Measurements from ENCODE around the gene NHLRC1.
A peak's percentile ranks its signal among the peaks of the same experiment; 100 is the strongest.

NHLRC1 gene

DNA sequence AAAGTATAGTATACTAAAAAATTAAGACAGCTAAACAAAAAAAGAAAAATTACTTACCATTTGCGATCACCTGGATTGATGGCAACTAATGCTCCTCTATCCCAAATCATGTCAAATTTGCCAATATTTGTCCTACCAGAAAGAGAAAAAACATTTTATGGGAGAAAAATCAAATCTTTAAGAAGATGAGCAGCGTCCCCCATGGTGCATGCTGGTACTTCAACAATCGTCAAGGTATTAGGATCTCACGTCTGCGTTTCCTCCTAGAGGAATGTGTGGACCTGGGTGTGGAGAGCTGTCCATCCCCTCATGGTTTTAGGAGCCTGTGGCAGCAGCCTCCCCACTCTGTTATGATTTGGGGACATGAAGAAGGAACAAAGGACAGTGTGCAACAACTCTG is 16.4 kb upstream of the NHLRC1 start:
- DNase-seq = no peak

DNA sequence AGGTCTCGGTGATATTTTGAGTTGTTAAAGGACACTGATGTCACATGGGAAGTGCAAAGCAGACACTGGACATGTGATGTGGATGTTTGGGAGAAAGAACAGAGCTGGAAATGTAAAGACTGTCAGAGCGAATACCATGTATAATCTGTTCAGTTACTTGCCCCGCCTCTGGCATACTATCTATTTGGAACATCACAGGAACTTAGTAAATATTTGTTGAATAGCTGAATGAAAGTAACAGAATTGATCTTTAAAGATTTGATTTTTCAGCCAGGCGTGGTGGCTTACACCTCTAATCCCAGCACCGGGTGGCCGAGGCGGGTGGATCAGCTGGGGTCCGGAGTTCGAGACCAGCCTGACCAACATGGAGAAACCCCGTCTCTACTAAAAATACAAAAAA is 13.8 kb upstream of the NHLRC1 start:
- no peak for DNase-seq

DNA sequence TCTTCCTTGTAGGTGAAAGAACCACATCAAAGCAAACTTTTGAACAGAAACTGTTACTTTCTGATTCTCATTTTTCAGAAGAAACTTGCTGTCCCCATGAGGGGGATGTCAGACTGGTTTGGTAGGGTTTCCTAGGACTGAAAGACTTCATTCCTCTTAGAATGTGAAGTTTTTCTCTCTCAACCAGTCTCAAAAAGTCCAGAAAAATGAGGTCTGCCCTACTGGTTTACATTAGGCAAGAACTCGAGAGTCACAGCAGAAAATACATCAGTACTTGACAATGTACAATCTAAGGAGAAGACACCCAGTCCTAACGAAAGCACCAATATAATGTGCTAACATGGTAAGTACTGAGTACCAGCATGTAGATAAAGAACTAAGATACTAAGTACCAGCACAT is 12.7 kb upstream of the NHLRC1 start:
- DNase-seq = no peak

DNA sequence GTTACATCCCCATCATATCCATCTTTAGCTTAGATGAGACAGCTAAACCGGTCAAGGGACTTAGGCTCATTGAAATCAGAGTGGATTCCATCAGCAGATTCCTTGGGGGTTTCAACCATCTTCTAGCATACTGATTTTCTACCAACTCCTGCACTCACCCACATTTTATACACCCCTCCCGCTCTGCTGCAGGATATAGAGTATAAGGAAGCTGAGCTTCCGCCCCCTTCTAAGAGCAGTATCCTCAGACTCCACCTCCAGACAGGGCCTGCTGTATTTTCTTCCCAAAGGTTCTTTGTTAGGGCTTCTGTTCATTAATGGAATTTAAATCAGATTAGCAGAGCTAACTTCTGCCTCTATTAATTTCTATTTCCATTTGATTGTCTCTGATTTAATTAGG is 9.9 kb upstream of the NHLRC1 start:
- no peak for DNase-seq

DNA sequence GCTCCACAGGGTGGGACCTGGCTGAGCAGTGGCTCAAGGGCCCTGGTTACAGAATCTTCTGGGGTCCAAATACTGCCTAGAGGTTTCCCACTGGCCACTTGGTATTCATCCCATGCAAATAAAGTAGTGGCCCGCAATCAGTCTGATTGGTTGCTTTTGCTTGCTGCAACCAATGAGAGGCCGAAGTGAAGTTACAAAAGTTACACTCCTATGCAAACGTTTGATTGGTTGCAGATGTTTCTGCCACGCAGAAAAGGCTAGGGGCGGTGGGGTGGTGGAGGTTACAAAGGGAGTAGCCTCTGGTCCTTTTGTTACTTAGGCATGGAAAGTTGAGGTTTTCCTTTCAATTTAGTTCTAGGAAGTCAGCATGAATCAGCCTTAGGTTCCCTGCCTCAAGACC is 3.6 kb upstream of the NHLRC1 start:
- DNase-seq = no peak

DNA sequence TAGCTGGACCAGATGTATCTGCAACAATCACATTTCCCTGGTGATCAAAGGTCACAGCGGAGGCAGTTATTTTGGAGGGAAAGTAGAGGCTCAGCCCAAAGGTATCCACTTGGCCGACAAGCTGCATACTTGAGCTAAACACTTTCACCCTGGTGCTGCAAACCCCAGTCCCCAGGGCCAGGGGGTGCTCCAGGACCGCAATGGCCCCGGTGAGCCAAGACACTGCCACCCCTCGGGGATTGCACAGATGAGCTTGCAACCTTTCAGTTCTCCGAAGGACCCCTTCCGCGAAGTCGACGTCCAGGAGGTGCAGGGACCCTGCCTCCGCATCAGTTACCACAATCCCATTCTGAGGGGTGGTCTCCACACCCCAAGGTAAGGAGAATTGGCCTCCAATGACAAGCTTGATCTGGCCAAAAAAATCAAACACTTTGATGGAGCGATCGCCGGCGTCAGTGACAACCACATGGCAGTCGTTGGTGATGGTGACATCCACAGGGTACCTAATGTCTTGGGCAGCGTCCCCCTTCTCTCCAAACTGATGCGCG is 823 bp downstream of the NHLRC1 start:
- DNase-seq = no peak

DNA sequence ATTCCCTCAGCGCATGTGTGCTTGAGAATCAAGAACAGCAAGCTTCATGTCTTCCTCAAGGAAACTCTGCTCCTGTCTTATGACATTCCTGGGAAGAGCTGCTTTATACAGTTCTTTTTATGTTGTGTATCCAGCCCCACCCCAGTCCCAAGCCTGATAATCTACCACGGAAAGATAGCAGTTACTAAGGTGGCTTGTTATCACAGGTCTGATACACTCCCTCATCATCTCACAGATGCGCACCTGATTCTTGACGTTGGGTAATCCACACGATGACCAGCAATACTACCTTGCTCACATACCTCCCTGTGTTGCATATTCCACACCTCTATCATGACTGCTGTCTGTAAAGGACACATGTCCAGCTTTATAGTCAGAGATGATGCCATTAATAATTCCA is 3.2 kb downstream of the NHLRC1 start:
- DNase-seq = peak; percentile 20

DNA sequence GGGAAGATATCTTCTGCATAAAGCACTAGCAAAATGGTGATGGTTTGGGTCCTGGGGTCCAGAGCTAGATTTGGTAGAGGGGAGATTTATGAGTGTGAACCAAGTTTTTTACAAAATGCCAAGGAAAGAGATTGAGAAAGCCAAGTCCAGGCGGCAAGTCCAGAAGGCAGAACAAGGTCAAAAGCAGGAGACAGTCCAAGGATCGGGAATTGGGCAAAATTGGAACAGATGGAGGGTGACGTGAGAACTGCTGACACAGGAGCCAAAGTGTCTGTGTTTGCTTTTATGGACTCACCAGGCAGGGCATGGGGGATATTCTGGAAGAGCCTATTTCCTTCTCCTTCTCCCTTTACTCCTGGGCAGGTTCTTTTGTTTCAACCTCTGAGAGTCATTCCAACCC is 4.1 kb downstream of the NHLRC1 start:
- peak; percentile 84 for DNase-seq

DNA sequence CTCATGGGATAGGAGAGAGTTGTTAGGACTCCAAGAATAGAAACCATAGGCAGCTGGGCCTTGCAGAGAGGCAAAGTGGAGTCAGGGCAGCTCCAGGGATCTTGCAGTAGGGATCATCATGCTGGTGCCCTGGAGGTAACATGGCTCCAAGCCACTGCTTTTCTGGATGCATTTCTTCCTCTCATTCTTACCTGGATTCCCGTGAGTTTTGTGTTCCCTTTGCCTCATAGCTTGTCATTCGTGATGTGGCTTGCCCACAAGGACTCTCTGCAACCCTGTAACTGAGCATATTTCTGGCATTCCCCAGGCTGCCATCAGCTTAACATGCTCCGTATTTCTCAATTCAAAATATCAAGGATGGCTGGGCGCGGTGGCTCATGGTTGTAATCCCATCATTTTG is 5.3 kb downstream of the NHLRC1 start:
- DNase-seq = peak; percentile 68

DNA sequence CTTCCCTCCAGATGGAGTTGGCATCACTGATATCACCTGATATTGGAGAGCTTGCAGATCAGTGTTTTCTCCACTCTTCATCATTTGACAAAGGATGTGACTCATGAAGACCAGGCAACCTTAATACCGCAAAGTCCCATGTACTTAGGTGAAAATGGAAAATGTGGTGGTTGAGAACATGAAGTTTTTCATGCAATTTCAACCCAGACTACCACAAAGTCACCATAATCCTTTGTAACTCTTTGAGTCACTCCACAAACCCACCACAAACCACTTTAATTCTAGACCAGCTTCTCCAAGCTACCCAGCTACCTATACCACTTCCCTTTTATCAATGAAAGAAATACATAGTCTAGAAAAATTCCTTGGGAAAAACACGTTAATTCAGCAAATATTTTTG is 7.1 kb downstream of the NHLRC1 start:
- DNase-seq = no peak

DNA sequence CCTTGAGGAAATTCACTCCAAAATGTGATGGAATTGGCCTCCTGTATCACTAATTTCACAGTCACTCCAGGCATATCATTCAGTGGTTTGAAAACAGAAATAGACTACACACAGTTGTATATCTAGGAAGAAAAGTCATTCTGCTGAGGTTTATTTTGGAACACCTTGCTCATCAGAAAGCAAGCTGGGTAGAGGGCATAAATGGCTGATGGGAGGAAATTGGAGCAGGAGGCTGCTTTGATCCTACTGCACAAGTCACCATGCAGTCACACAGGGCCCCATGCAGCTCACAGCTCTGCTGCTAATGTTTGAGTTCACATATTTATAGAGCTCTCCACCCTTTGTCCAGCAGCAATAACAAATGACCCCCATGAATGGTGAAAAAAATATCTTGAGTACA is 12.3 kb downstream of the NHLRC1 start:
- no peak for DNase-seq

DNA sequence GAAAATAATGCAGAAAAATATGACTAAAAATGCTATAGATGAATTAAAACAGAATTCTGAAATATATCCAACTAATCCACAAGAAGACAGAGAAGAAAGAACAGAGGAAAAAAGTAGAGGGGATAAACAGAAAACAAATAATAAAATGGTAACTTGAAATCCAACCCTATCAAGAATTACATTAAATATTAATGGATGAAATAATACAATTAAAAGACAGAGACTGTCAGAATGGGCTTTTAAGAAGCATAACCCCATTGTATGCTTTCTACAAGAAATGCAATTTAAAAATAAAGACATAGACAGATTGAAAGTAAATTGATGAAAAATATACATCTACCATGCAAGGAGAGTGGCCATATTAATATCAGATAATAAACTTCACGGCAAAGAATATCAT is 15.4 kb downstream of the NHLRC1 start:
- no peak for DNase-seq

DNA sequence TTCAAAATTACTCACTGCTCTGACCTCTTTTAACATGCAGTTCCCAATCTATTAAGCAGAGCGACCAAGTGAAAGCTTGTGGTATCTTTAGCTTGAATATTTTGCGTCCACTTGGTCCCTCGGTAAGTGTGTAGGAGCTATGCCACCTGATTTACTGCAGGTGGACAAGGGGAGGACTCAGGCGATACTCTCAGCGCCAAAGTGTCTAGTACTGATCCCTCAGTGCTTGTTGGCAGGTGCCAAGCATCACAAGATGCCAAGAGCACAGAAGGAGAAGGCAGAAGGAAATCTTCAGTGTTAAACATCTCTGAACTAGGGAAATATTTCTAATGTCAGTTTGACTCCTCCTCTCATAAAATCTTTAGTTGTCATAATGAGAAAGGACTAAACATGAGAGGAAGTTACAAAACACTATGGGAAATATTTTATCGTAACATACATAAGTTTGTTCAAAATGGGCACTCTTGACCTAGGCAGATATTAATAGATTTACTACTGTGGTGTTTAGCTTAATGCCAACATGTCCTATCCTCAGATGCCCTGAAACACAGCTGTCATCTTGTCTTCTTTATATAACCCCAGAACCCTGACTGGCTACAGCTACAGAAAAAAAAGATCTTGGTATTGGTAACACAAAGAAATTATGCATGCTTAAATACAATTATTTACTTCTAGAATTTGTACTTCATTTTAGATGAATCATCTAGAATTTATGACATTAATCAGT is 19.5 kb downstream of the NHLRC1 start:
- no peak for DNase-seq

DNA sequence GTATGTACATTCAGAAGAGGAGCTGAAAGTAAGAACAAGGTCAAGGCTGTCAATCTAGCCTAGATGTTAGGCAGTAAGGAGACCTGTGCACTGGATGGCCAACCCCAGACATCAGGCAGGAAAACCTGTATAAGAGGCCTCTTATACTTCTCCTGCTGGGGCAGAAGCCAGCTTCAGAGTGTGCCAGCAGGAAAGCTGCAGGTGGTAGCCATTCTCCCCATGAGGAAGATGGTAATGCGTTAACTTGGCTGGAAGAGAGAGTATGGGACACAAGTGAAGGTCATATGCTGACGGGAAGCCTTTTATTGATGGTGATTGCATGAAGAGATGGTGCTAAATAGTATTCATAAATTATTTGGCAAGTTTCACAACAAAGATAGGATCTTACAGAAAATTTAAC is 20.6 kb downstream of the NHLRC1 start:
- DNase-seq = peak; percentile 17

DNA sequence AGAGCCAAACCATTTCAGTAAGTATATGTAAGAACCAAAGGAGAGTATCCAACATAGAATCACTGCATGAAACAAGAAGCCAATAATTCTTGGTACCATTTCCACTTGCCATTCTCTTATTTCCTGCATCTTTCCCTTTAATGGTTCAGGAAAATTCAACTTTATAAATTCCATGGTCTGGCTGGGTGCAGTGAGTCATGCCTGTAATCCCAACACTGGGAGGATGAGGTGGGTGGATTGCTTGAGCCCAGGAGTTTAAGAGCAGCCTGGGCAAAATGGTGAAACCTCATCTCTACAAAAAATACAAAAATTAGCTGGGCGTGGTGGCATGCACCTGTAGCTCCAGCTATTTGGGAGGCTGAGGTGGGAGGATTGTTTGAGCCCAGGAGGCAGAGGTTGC is 21.2 kb downstream of the NHLRC1 start:
- no peak for DNase-seq

DNA sequence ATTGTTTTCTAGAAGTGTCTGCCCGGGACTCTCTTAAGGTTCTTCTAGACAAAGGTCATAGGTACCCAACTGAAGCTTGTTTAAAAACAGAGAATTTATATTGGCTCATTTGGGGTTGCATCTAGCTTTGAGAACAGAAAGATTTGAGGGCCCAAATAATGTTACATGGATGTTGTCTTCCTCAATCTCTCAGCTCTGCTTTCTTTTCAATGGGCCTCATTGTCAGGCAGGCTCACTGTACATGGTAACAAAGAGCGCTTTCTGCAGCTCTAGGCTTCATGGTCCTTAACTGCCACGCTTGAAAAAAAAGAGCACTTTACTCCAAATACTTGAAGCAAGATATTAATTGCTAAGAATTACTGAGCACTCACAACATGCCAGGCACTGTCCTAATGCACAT is 22.2 kb downstream of the NHLRC1 start:
- no peak for DNase-seq

DNA sequence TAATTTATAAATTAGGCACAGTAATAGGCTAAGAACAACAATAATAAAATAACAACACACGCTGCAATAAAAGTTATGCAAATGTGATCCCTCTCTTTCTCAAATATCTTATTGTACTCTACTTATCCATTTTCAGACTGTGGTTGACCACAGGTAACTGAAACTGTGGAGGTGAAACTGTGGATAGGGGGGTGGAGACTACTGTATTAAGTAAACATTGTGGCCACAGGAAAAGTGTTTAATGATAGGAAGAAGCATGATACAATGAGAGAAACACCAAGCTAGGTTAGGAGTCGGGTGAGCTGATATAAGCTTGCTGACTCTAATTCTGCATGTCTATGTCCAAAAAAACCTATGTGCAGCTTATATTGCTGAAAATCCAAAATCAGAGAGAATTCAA is 23.0 kb downstream of the NHLRC1 start:
- DNase-seq = no peak

DNA sequence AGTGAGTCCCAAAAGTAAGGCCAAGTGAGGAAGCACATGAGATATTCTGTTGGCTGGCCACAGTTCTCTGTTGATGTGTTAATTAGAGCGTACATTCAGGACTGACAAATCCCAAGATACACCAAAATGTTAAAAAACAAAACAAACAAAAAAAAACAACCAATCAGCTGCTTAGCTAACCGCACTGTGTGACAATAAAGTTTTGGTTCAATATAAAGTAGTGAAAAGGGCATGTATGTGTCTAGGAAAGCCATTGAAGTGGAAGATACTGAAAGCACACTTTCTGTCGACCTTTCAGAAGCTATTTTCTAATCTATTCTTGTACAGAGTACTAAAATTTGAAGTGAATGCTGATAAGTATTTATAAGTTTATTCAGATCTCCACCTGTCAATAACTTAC is 26.1 kb downstream of the NHLRC1 start:
- no peak for DNase-seq

DNA sequence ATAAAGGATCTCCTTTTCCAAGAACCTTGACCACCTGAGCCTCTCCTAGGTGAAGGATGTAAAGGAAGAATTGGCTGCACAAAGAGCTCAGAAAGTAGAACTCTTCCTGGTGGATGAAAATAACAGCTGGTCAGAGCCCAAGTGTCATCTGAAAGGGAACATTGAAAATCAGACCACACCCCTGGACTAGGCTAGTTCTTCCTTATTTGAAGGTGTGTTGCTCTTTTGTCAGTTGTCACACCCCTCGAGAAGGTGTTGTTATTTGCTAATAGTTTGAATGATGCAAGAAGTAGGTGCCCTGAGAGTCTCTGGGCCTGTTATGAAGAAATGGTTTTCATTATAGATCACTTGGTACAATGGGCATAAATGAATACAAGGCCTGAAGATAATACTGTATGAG is 31.1 kb downstream of the NHLRC1 start:
- no peak for DNase-seq

DNA sequence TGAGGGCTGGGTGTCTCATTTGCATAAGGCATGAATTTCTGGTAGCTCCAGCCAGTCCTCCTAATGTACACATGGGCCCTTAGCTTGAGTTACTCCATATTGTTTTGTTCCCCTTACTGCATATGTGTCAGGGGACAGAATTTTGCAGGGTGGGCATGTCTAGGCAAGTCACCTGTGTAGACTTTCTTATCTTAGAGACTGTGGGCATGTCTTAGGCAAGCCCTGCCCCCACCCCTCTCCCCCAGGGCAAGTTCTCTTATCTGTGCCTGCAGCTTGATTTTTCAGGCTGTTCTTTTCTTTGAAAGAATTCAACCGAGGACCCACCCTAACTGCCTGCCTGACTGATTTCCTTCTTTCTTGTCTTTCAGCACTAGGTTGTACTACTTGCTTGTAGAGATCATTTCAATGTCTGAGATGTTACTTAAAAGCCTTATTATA is 32.1 kb downstream of the NHLRC1 start:
- DNase-seq = peak; percentile 3

DNA sequence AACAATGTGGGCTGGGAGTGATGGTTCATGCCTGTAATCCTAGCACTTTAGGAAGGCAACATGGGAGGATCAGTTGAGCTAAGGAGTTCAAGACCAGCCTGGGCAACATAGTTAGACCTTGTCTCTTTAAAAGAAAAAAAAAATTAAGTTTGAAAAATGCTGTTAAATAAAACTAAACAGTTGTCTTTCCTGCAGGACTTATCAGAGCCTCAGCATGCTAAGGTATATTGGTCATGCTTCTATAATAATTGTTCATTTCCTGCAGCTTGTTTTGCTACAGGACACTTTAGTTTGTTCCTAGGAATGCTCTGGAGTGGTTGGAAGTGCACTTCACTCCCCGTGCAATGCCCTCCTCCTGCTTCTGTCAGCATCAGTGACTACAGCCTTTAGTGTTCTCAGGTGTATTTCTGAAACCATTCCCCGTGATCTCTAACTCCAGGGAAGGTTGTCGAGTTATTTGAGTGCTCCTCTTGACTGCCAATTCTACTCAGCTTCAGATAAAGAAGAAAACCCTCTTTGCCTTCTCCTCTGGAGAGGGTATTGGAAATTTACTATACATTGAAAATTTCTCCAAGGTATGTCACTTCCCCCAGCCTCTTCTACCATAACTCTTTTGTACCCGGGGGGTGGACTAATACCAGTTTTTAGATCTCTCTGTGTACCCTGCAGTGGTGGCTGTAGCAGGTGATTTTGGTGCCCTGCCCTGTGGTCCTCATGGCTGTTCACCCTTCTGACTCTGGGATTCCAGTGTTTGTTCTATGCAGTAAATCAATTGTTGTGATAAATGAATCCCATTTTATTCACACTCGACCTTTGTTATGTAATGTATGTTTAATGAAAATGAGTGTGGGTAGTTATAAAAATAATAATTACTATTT is 33.8 kb downstream of the NHLRC1 start:
- DNase-seq = no peak

DNA sequence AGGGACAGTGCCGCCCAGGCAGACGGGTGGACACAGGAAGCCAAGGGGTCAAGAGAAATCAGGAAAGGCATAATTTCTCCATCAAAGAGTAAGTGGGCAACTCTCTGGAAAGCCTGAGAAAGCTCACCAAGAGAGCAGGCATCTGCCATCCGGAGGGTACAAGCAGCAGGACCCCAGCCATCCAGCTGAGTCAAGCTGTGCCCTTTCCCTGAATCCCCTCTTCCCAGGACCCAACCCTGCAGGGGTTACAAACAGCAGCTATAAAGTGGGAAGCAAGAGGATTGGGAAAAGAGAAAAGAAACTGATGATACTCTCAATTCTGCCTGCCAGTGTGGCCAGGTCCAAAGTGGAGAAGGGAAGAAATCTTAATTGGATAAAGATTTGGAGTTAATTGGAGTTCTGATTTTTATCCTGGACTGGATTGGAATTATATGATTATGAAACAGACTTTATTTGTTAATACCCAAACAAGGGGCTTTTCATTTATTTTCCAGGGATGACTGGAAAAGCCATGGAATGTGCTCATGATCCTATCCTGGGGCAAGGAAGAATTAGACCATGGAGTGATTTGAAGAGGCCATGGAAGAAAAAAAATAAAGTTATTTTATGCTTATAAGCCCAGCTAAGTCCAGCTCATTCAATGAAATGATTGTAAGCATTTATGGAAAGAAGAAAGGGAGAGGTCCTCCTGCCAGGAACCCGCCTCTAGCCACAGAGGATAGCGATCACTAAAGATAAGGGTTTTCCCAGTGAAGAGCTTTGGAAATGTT is 34.9 kb downstream of the NHLRC1 start:
- no peak for DNase-seq

DNA sequence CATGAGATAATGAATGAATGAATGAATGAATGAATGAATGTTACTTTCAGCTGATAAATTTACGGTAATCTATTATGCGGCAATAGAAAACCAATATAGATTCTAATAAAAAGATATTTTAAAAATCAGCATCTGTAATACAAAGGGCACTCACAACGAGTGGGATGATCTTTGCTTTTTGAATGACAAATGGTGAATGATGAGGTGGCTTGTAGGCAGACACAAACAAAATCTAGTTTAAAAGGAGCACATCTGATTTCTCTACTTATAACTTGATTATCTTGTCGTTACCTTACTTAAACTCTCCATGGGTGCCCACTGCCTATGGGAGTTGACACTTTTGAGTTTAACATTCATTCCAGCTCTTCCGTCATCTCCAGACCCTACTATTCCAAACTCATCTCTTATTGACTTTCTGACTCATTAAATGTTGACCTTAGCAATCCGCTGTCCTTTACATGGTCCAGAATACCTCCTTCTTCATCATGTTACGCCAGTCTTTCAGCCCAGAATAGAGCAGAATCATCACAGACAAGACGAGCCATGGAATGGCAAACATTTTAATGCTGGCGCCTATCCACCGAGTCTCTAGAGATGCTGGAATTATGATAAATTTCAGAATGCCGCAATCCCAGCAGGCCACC is 41.3 kb downstream of the NHLRC1 start:
- DNase-seq = no peak

All from NCI-H2171 treated with DMSO at 0.1 percent for 48 hours (cell line).